ENCODE measurements around the gene SMYD3. TPM values are rescaled to one million over a fixed set of nuclear protein-coding genes. Genes with fewer than 3 reads are reported as not detected.
"Not testable (repeated sequence)": the region's sequence is repeated elsewhere in the genome, so short reads cannot be mapped to it uniquely, and the experiment has no call there.

Gene SMYD3
- total RNA-seq, 2 experiments from 2014 or later = 17.1 TPM

DNA sequence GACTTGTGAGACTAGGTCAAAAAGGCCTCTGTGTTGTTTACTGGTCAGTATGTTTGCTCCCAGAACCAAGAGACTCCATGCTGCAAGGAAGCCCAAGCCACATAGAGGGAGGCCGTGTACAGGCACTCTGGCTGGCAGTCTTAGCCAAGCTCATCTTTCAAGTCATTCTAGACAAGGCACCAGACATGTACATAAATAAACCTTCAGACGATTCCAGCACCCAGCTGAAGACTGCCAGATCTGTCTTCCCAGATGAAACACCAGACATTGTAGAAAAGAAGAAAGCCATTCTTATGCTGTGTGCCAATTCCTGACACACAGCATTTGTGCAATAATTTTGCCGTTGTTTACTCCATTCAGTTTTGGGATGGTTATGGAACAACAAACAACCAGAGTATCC lies 756.8 kb downstream of the SMYD3 start:
- DNase-seq = no peak
- Mint-ChIP-seq H3K27ac (no peak overlapping the region), H3K9me3 (peaks cover 8% of the 10 kb centered on the region), H3K4me1 (no peaks in the 10 kb centered on the region), H3K27me3 (no peaks in the 10 kb centered on the region), H3K4me3 (no peak overlapping the region), H3K36me3 (ENCODE audit: low read depth) (peaks cover 3% of the 10 kb centered on the region)
- ChIA-PET POLR2A (no interaction called here), CTCF (no interaction called here)

DNA sequence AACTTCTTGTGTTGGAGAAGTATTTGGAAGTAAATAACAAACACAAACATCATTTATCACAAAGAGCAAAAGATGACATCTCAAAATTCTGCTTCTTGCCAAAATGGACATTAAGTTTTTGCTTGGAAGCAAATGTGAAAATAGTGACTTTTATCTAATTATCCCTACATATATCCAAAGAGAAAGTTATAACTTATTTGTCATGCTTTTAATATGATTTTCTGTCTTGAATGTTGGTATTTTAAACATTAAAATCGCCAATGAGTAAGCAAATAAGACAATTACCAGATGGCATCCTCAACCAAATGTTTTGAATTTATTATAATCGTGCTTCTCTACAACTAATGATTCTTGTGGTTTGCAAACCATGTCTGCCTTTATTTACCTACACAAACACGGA lies 758.0 kb downstream of the SMYD3 start:
- DNase-seq = no peak
- H3K27ac Mint-ChIP-seq = no peak overlapping the region
- ChIA-PET POLR2A (no interaction called here), CTCF (interaction anchor here (0.6 kb wide), 1 partner anchor 122 kb away, joined by 4 read pairs; no protein-coding TSS in a partner anchor)
- no peak overlapping the region for H3K4me3 Mint-ChIP-seq
- peaks cover 3% of the 10 kb centered on the region for H3K36me3 Mint-ChIP-seq (ENCODE audit: low read depth)
- no peaks in the 10 kb centered on the region for H3K27me3 Mint-ChIP-seq
- peaks cover 11% of the 10 kb centered on the region for H3K9me3 Mint-ChIP-seq
- H3K4me1 Mint-ChIP-seq = no peaks in the 10 kb centered on the region

DNA sequence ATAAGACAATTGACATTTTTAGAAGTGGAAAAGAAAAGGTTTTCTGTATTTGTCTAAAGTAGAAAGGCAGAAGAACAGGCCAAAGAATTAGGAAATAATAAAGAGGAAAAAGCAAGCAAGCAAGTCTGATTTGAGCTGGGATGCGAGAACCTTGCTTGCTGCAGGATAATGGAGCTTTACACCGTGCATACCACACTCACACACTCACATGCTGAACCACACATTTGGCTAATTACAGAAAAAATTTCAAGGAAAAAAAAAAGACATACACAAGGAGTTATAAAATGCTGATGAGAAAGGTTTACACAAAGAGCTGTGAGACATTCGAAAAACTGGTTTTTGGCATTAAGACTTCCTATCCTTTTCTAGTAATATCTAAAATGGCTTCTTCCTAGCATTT lies 758.4 kb downstream of the SMYD3 start:
- Mint-ChIP-seq H3K27ac (no peak overlapping the region), H3K4me3 (no peak overlapping the region), H3K36me3 (ENCODE audit: low read depth) (peaks cover 3% of the 10 kb centered on the region), H3K9me3 (peaks cover 12% of the 10 kb centered on the region), H3K27me3 (no peaks in the 10 kb centered on the region), H3K4me1 (no peaks in the 10 kb centered on the region)
- DNase-seq = no peak
- ChIA-PET CTCF (no interaction called here), POLR2A (no interaction called here)

DNA sequence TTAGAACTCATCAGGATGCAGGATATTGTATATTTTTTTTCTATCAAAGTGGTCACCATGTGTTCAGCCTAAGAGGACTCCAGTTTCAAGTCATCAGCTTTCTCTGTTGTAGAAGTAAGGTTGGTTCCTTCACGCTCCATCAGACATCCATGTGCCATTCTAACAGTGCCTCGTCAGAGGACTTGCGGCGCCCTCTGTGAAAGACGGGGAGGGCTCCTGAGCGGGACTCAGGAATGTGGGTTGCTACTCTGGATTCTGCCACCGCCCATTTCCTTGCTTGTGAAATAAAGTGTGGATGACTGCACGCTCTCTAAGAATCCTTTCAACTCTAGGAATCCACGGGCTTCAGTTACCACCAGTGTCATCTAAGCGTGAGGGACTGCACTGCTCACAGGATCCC lies 758.8 kb downstream of the SMYD3 start:
- H3K36me3 Mint-ChIP-seq (ENCODE audit: low read depth) = peaks cover 3% of the 10 kb centered on the region
- ChIA-PET POLR2A (no interaction called here), CTCF (no interaction called here)
- H3K27me3 Mint-ChIP-seq = no peaks in the 10 kb centered on the region
- H3K4me3 Mint-ChIP-seq = no peak overlapping the region
- no peaks in the 10 kb centered on the region for H3K4me1 Mint-ChIP-seq
- H3K9me3 Mint-ChIP-seq = peaks cover 12% of the 10 kb centered on the region
- no peak overlapping the region for H3K27ac Mint-ChIP-seq
- no peak for DNase-seq

DNA sequence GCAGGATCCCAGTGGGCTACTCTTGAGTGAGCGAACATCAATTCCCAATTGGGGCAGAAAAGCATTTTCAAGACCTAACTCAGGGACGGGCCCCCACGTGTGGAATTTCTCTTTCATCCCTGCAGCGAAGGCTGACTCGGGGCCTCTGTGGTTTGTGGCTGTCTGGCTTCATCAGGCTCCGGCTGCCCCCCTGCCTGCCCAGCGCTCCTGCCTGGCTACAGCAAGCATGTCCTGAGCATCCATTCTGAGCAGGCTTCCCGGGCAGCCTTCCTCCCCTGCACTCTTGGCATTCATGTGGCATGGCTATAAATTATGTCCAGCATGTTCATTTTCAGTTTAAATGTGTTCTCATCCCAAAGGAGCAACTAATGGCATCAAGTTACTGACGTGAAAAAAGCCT lies 764.2 kb downstream of the SMYD3 start:
- H3K27ac Mint-ChIP-seq = no peak overlapping the region
- POLR2A ChIA-PET = no interaction called here
- CTCF ChIA-PET = no interaction called here
- H3K9me3 Mint-ChIP-seq = peaks cover 14% of the 10 kb centered on the region
- H3K27me3 Mint-ChIP-seq = no peaks in the 10 kb centered on the region
- H3K4me1 Mint-ChIP-seq = no peaks in the 10 kb centered on the region
- no peak for DNase-seq
- H3K4me3 Mint-ChIP-seq = no peak overlapping the region
- peaks cover 3% of the 10 kb centered on the region for H3K36me3 Mint-ChIP-seq (ENCODE audit: low read depth)

DNA sequence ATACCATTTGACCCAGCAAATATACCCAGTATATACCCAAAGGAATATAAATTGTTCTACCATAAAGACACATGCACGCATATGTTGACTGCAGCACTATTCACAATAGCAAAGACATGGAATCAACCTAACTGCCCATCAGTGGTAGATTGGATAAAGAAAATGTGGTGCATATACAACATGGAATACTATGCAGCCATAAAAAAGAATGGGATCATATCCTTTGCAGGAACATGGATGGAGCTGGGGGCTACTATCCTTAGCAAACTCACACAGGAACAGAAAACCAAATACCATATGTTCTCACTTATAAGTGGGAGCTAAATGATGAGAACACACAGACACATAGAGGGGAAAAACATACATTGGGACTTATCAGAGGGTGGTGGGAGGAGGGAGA lies 766.7 kb downstream of the SMYD3 start:
- H3K27ac Mint-ChIP-seq; H3K4me3 Mint-ChIP-seq; DNase-seq; H3K36me3 Mint-ChIP-seq (ENCODE audit: low read depth); POLR2A ChIA-PET; H3K9me3 Mint-ChIP-seq; H3K4me1 Mint-ChIP-seq; CTCF ChIA-PET; H3K27me3 Mint-ChIP-seq: not testable (repeated sequence)

DNA sequence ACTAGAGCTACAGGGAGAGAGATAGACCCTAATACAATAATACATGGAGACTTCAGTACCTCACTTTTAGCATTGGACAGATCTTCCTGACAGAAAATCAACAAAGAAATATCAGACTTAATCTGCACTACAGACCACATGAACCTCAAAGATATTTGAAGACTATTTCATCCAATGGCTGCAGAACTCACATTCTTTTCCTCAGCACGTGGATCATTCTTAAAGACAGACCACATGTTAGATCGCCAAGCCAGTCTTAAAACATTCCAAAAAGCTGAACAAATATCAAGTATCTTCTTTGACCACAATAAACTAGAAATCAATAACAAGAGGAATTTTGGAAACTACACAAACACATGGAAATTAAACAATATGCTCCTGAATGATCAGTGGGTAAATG lies 776.3 kb downstream of the SMYD3 start:
- peaks cover 10% of the 10 kb centered on the region for H3K9me3 Mint-ChIP-seq
- no peaks in the 10 kb centered on the region for H3K36me3 Mint-ChIP-seq (ENCODE audit: low read depth)
- POLR2A ChIA-PET = no interaction called here

DNA sequence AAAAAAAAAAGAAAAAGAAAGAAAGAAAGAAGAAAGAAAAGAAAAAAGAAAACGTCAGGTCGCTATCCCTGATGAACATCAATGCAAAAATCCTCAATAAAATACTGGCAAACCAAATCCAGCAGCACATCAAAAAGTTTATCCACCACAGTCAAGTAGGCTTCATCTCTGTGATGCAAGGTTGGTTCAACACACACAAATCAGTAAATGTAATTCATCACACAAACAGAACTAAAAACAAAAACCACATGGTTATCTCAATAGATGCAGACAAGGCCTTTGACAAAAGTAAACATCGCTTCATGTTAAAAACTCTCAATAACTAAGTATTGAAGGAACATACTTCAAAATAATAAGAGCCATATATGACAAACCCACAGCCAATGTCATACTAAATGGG lies 779.0 kb downstream of the SMYD3 start:
- H3K36me3 Mint-ChIP-seq (ENCODE audit: low read depth); H3K27ac Mint-ChIP-seq; DNase-seq; POLR2A ChIA-PET; H3K27me3 Mint-ChIP-seq; H3K4me1 Mint-ChIP-seq; H3K4me3 Mint-ChIP-seq; CTCF ChIA-PET: not testable (repeated sequence)
- H3K9me3 Mint-ChIP-seq = peaks cover 21% of the 10 kb centered on the region

More for the DNA sequence above, 776.3 kb downstream of the SMYD3 start:
- CTCF ChIA-PET = interaction anchor here (1.1 kb wide), 1 partner anchor 27 kb away, joined by 3 read pairs; no protein-coding TSS in a partner anchor
- no peaks in the 10 kb centered on the region for H3K4me1 Mint-ChIP-seq
- no peak for DNase-seq
- no peak overlapping the region for H3K4me3 Mint-ChIP-seq
- no peaks in the 10 kb centered on the region for H3K27me3 Mint-ChIP-seq
- no peak overlapping the region for H3K27ac Mint-ChIP-seq

DNA sequence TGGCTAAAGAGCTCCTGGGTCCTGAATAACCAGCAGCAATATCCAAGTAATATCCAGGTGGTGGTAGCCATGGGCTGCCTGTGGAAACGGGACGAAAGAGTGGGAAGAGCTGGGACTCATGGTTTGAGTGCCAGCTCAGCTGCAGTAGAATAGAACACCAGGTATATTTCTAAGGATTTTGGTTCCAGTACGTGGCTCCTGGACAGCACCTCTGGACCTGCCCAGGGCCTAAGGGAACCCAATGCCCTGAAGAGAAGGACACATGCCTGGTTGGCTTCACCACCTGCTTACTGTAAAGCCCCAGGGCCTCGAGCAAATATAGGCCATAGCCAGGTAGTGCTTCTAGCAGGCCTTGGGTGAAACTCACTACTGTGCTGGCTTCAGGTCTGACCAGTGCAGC lies 785.6 kb downstream of the SMYD3 start:
- no peak overlapping the region for H3K27ac Mint-ChIP-seq
- peaks cover 16% of the 10 kb centered on the region for H3K9me3 Mint-ChIP-seq
- no peak for DNase-seq
- H3K4me3 Mint-ChIP-seq = no peak overlapping the region
- H3K27me3 Mint-ChIP-seq = no peaks in the 10 kb centered on the region
- H3K36me3 Mint-ChIP-seq (ENCODE audit: low read depth) = no peaks in the 10 kb centered on the region
- ChIA-PET POLR2A (no interaction called here), CTCF (no interaction called here)
- no peaks in the 10 kb centered on the region for H3K4me1 Mint-ChIP-seq

DNA sequence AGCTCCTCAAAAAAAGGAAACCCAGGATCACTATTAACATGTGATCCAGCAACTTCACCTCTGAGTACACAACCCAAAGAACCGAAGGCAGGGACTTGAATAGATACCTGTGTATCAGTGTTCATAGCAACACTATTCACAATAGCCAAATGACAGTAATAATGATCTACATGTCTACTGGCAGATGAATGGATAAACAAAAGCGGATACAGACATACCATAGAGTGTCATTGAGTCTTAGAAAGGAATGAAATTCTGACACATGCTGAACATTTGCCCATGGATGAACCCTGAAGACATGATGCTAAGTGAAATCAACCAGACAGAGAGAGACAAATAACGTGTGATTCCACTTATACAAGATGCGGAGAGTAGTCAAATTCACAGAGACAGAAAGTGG lies 788.1 kb downstream of the SMYD3 start:
- Mint-ChIP-seq H3K9me3 (peaks cover 7% of the 10 kb centered on the region), H3K4me3 (no peak overlapping the region), H3K27ac (no peak overlapping the region), H3K36me3 (ENCODE audit: low read depth) (no peaks in the 10 kb centered on the region), H3K4me1 (no peaks in the 10 kb centered on the region), H3K27me3 (no peaks in the 10 kb centered on the region)
- no peak for DNase-seq
- ChIA-PET CTCF (no interaction called here), POLR2A (no interaction called here)

DNA sequence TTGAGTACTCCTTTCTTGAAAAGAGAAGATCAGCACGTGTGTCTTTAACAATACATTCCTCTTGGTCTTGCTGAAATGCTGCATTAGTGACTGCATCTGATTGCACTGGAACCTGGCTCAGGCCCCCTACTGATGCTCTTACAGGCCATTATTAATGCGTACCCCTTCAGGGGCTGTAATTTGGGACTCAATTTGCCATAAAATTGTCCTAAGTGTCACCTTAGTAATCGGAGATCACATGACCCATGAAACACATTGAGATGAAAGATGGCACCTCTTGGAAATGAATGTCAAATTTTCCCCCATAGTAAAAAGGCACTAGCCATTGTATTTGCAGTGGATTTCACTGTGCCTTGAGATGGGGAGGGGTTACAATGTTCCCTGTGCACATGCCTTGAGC lies 789.0 kb downstream of the SMYD3 start:
- Mint-ChIP-seq H3K36me3 (ENCODE audit: low read depth) (no peaks in the 10 kb centered on the region), H3K4me1 (no peaks in the 10 kb centered on the region)
- POLR2A ChIA-PET = no interaction called here

DNA sequence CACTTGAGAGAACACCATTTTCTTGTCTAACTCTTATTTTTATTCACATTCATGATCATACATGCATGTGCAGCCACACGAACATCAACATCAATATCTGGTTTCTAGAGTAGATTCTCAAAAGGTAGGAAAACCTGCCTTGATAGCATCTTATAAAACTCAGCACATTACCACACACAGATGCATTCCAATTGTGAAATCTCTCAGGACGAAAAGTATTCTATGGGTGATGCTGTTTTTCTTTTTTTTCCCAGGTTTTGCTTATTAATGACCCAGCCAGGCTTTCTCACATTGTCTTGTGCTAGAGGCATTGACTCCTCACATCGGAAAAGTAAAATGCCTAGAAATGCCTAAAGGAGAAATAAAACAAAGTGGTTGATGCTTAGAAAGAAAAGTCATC lies 789.5 kb downstream of the SMYD3 start:
- H3K4me3 Mint-ChIP-seq = no peak overlapping the region
- no peak for DNase-seq
- H3K27me3 Mint-ChIP-seq = no peaks in the 10 kb centered on the region
- CTCF ChIA-PET = no interaction called here
- no peaks in the 10 kb centered on the region for H3K36me3 Mint-ChIP-seq (ENCODE audit: low read depth)
- peaks cover 2% of the 10 kb centered on the region for H3K9me3 Mint-ChIP-seq
- H3K4me1 Mint-ChIP-seq = no peaks in the 10 kb centered on the region
- H3K27ac Mint-ChIP-seq = no peak overlapping the region
- POLR2A ChIA-PET = no interaction called here

More for the DNA sequence above, 789.0 kb downstream of the SMYD3 start:
- Mint-ChIP-seq H3K27me3 (no peaks in the 10 kb centered on the region), H3K27ac (no peak overlapping the region), H3K4me3 (no peak overlapping the region), H3K9me3 (peaks cover 2% of the 10 kb centered on the region)
- DNase-seq = no peak
- CTCF ChIA-PET = no interaction called here

DNA sequence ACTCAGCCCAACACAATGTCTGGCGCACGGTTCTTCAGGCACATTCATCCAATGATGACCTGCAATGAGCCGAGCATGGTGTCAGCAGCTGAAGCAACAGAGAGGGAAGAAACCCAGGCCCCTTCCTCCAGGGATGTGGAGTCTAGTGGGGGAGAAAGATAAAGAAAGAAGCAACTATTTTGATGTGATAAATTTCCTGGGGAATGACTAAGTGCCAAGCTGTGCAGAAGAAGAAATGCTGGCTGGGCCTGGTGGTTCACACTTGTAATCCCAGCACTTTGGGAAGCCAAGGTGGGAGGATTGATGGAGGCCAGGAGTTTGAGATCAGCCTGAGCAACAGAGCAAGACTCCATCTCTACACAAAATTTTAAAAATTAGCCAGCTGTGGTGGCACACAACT lies 790.5 kb downstream of the SMYD3 start:
- Mint-ChIP-seq H3K9me3 (peaks cover 2% of the 10 kb centered on the region), H3K27ac (no peak overlapping the region), H3K36me3 (ENCODE audit: low read depth) (no peaks in the 10 kb centered on the region), H3K27me3 (no peaks in the 10 kb centered on the region), H3K4me3 (no peak overlapping the region), H3K4me1 (no peaks in the 10 kb centered on the region)
- ChIA-PET CTCF (no interaction called here), POLR2A (no interaction called here)
- no peak for DNase-seq

DNA sequence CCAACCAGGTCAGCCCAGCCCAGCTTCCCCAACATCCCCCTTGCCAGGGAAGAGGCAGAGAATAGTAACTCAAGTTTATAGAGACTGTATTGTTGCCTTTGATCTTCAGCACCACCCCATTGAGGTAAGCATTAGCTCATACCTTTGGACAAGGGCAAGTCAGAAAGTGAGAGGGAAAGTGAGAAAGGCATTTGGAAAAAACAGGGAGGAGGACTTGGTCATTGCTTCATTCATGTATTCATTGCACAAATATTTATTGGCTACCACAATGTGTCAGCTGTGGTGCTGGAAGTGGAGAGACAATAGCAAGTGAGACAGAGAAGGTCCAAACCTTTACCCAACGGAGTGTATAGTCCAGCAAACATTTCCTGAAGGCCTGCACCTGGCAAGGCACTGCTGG lies 791.1 kb downstream of the SMYD3 start:
- no peaks in the 10 kb centered on the region for H3K4me1 Mint-ChIP-seq
- POLR2A ChIA-PET = no interaction called here
- no peak overlapping the region for H3K4me3 Mint-ChIP-seq
- no peaks in the 10 kb centered on the region for H3K27me3 Mint-ChIP-seq
- DNase-seq = no peak
- H3K27ac Mint-ChIP-seq = no peak overlapping the region
- no peaks in the 10 kb centered on the region for H3K36me3 Mint-ChIP-seq (ENCODE audit: low read depth)
- peaks cover 2% of the 10 kb centered on the region for H3K9me3 Mint-ChIP-seq
- CTCF ChIA-PET = no interaction called here

DNA sequence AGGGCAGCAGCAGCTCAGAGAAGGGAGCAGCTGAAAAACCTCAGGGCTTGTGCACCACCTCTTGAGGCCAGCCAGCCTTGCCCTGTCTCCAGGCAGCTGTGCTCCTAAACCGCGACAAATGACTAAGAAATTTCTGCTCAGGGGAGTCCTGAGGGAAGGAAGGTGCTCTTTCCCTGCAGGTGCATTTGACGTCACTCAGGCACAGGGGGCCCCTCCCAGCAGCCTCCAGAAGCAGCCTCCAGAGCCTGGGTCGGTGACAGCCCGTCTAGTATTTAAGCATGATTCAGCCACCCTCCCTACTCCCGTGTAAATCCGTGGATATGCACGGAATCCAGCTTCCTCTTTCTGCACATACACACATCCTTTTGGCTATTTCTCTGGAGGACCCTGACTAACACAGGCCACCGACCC lies 791.8 kb downstream of the SMYD3 start:
- H3K4me1 Mint-ChIP-seq = no peaks in the 10 kb centered on the region
- no peak overlapping the region for H3K4me3 Mint-ChIP-seq
- peaks cover 2% of the 10 kb centered on the region for H3K9me3 Mint-ChIP-seq
- no peak for DNase-seq
- H3K27ac Mint-ChIP-seq = no peak overlapping the region
- POLR2A ChIA-PET = no interaction called here
- CTCF ChIA-PET = no interaction called here
- H3K36me3 Mint-ChIP-seq (ENCODE audit: low read depth) = no peaks in the 10 kb centered on the region
- H3K27me3 Mint-ChIP-seq = no peaks in the 10 kb centered on the region

All from activated CD4-positive, alpha-beta T cell treated with anti-CD3 and anti-CD28 coated beads, Interleukin-2, amount 10 ng/mL, durations not matched to agents 7 days and 5 days (primary cell).